ENCODE data around the gene RPS3A. TPM values are rescaled to one million over a fixed set of nuclear protein-coding genes. Genes with fewer than 3 reads are reported as not detected.
"Not testable (repeated sequence)": the region's sequence is repeated elsewhere in the genome, so short reads cannot be mapped to it uniquely, and the experiment has no call there.

The RPS3A gene
- total RNA-seq, result 1,000 to 10,000 TPM; 4,012 to 6,800 (median 5,576) TPM
- polyA plus RNA-seq, result 1,000 to 10,000 TPM; 3,214 to 5,574 (median 3,832) TPM

- H3K27ac ChIP-seq, result peak within 1 kb of the TSS; percentile 85 to 91 (median 88)
- peaks cover 6 to 39% (median 26%) of the 10 kb centered on the region in 4 donors for H3K36me3 ChIP-seq
- 1% methylated on average over 69 of the region's 69 CpGs for WGBS, 2 donors
- H3K9me3 ChIP-seq, result no peaks in the 10 kb centered on the region
- peaks cover 0 to 33% (median 23%) of the 10 kb centered on the region in 4 donors for H3K4me1 ChIP-seq
- intact Hi-C loops (cut with DNase I), result loop anchor here (2.0 to 5.0 kb wide), 3 partner anchors 85 to 1678 kb away; partner anchors contain the start of genes ARFIP1, GATB, LRBA and TIGD4
- peak; percentile 98 for DNase-seq
- H3K27me3 ChIP-seq, result no peaks in the 10 kb centered on the region
- peak within 1 kb of the TSS; percentile 67 to 76 (median 70) for H3K4me3 ChIP-seq
- TF ChIP-seq EP300 (IDR thresholded peaks at IDR 0.05) (peak in 1 of 4 donors; percentile 46), CTCF (IDR thresholded peaks at IDR 0.05) (peak; percentile 34 to 71 (median 40)), POLR2A (IDR thresholded peaks at IDR 0.05) (peak; percentile 54 to 78), POLR2AphosphoS5 (IDR thresholded peaks at IDR 0.05) (peak; percentile 90 to 96 (median 94))
Observed at GRCh38 chr4:151099229-151099975, at the start of gene RPS3A. Gene RPS3A (plus strand): TSS chr4:151099628. CDS start chr4:151099653, 25 bp downstream.

GRCh38 chr4:151052785-151053184 lies 46.6 kb upstream of the RPS3A start:
- intact Hi-C loops (cut with DNase I), result no loop called here
- Histone ChIP-seq H3K36me3 (no peaks in the 10 kb centered on the region), H3K9me3 (no peaks in the 10 kb centered on the region), H3K27me3 (no peaks in the 10 kb centered on the region), H3K4me3 (no peak overlapping the region), H3K4me1 (no peaks in the 10 kb centered on the region), H3K27ac (no peak overlapping the region)
- 72 to 90% methylated on average over 3 of the region's 3 CpGs for WGBS, 2 donors
- DNase-seq, result no peak
- TF ChIP-seq CTCF (IDR thresholded peaks at IDR 0.05) (no peak), POLR2A (IDR thresholded peaks at IDR 0.05) (no peak), EP300 (IDR thresholded peaks at IDR 0.05) (no peak), POLR2AphosphoS5 (IDR thresholded peaks at IDR 0.05) (no peak)

- DNase-seq, result no peak
- H3K4me1 ChIP-seq, result no peaks in the 10 kb centered on the region
- no peak overlapping the region for H3K27ac ChIP-seq
- H3K9me3 ChIP-seq, result no peaks in the 10 kb centered on the region
- no peaks in the 10 kb centered on the region for H3K36me3 ChIP-seq
- intact Hi-C loops (cut with DNase I), result no loop called here
- TF ChIP-seq POLR2AphosphoS5 (IDR thresholded peaks at IDR 0.05), result no peak
- no peak for TF ChIP-seq EP300 (IDR thresholded peaks at IDR 0.05)
- no peaks in the 10 kb centered on the region for H3K27me3 ChIP-seq
- 62 to 63% methylated on average over 1 of the region's 1 CpG for WGBS, 2 donors
- no peak overlapping the region for H3K4me3 ChIP-seq
Observed at GRCh38 chr4:151055539-151055938, 43.9 kb upstream of the RPS3A start.

GRCh38 chr4:151063143-151063542 lies 36.3 kb upstream of the RPS3A start:
- H3K4me1 ChIP-seq; intact Hi-C loops (cut with DNase I); H3K27me3 ChIP-seq; H3K4me3 ChIP-seq; DNase-seq; H3K9me3 ChIP-seq; H3K27ac ChIP-seq; H3K36me3 ChIP-seq: not testable (repeated sequence)
- 97 to 99% methylated on average over 3 of the region's 3 CpGs for WGBS, 2 donors

- TF ChIP-seq CTCF (IDR thresholded peaks at IDR 0.05) (no peak), POLR2AphosphoS5 (IDR thresholded peaks at IDR 0.05) (no peak), EP300 (IDR thresholded peaks at IDR 0.05) (no peak), POLR2A (IDR thresholded peaks at IDR 0.05) (no peak)
- Histone ChIP-seq H3K4me3 (no peak overlapping the region), H3K36me3 (no peaks in the 10 kb centered on the region), H3K4me1 (no peaks in the 10 kb centered on the region), H3K27ac (no peak overlapping the region), H3K27me3 (no peaks in the 10 kb centered on the region), H3K9me3 (no peaks in the 10 kb centered on the region)
- WGBS, 2 donors, result 79 to 85% methylated on average over 5 of the region's 5 CpGs
- DNase-seq, result no peak
- intact Hi-C loops (cut with DNase I), result no loop called here
Observed at GRCh38 chr4:151067316-151067970, 32.0 kb upstream of the RPS3A start.
